Measurements from ENCODE around the gene ME2. TPM values are rescaled to one million over a fixed set of nuclear protein-coding genes. Genes with fewer than 3 reads are reported as not detected.

Gene ME2
- total RNA-seq, 1 experiment from 2014 or later = 49.4 TPM

DNA sequence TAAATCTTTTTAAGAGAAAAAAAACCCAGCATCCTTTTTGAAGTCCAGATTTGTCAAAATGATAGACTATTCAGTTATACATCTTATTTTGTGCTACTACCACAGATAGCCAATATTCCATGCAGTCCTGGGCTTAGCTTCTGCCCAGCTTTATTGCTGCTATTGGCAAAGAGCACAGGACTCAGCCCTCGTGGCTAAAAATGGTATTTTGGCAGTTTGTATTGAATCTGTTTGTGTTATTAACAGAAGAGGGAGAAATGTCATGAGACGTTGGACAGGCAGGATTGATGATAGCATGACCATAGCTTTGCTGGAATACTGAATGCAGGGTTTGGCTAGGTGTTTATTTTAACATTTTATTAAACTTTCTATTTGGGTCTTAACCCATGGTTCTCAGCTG lies 108.3 kb downstream of the ME2 start:
- H3K4me2 ChIP-seq (ENCODE audit: insufficient read depth, insufficient read length, low read length) = no peak overlapping the region
- H3K9me3 ChIP-seq (ENCODE audit: control insufficient read depth, low read depth, low read length) = no peaks in the 10 kb centered on the region
- Mint-ChIP-seq H3K4me1 (peaks cover 15 to 20% of the 10 kb centered on the region in 2 experiments), H3K4me3 (no peak overlapping the region), H3K27ac (no peak overlapping the region; a peak in 1 of 7 replicates), H3K27me3 (ENCODE audit: low read depth) (no peaks in the 10 kb centered on the region), H3K9me3 (no peaks in the 10 kb centered on the region), H3K36me3 (ENCODE audit: insufficient read depth in 1 of 3, low read depth in 3 of 3) (peaks cover 0 to 5% (median 2%) of the 10 kb centered on the region in 3 experiments; a peak in 3 of 7 replicates)
- no peak overlapping the region for H2AFZ ChIP-seq (ENCODE audit: low read length)
- no peak overlapping the region for H2BK12ac ChIP-seq (ENCODE audit: insufficient read length, low read depth, low read length)
- TF ChIP-seq, protein P1, sequence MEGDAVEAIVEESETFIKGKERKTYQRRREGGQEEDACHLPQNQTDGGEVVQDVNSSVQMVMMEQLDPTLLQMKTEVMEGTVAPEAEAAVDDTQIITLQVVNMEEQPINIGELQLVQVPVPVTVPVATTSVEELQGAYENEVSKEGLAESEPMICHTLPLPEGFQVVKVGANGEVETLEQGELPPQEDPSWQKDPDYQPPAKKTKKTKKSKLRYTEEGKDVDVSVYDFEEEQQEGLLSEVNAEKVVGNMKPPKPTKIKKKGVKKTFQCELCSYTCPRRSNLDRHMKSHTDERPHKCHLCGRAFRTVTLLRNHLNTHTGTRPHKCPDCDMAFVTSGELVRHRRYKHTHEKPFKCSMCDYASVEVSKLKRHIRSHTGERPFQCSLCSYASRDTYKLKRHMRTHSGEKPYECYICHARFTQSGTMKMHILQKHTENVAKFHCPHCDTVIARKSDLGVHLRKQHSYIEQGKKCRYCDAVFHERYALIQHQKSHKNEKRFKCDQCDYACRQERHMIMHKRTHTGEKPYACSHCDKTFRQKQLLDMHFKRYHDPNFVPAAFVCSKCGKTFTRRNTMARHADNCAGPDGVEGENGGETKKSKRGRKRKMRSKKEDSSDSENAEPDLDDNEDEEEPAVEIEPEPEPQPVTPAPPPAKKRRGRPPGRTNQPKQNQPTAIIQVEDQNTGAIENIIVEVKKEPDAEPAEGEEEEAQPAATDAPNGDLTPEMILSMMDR (conservative IDR thresholded peaks at IDR 0.05) = no peak
- H3K79me2 ChIP-seq (ENCODE audit: insufficient read depth, low read length) = no peaks in the 10 kb centered on the region
- H3K4ac ChIP-seq (ENCODE audit: low read depth, low read length) = no peak overlapping the region
- H3K27me3 ChIP-seq (ENCODE audit: insufficient read depth, low read length) = no peaks in the 10 kb centered on the region
- H4K8ac ChIP-seq (replicated peaks; ENCODE audit: insufficient read length, low read depth, low read length) = no peak overlapping the region
- no peak overlapping the region for H3K23ac ChIP-seq (ENCODE audit: insufficient read length, low read depth, low read length)
- no peak overlapping the region for H4K91ac ChIP-seq (ENCODE audit: insufficient read length, low read depth, low read length)
- WGBS (ENCODE audit: extremely low coverage, insufficient read length, low lambda C conversion rate) = no CpG with 5 or more reads among the region's 2 CpGs
- H3K56ac ChIP-seq (ENCODE audit: insufficient read length, low read depth, low read length) = no peak overlapping the region
- no peak overlapping the region for H2BK20ac ChIP-seq (ENCODE audit: low read depth, low read length, poor library complexity, severe bottlenecking)
- H2BK5ac ChIP-seq (ENCODE audit: insufficient read length, low read length) = no peak overlapping the region
- H3K27ac ChIP-seq (ENCODE audit: insufficient read length, low read depth, low read length) = no peak overlapping the region
- no peaks in the 10 kb centered on the region; the same call in 1 of the 2 replicates for H3K4me1 ChIP-seq (ENCODE audit: insufficient read depth, low read length)
- no peaks in the 10 kb centered on the region for H3K79me1 ChIP-seq (ENCODE audit: insufficient read depth, low read depth, low read length, poor library complexity, severe bottlenecking)
- H3K9ac ChIP-seq (ENCODE audit: extremely low read depth, insufficient read length, low read length) = no peak overlapping the region
- no peaks in the 10 kb centered on the region for H3K23me2 ChIP-seq (ENCODE audit: insufficient read length, low read depth, low read length, poor library complexity, severe bottlenecking)
- no peak overlapping the region for H3K18ac ChIP-seq (ENCODE audit: insufficient read length, low read depth, low read length)
- no peak overlapping the region for H3T11ph ChIP-seq (ENCODE audit: low read length)
- no peak overlapping the region for H2BK15ac ChIP-seq (ENCODE audit: low read depth, low read length)
- H2AK5ac ChIP-seq (ENCODE audit: insufficient read length, low read length) = no peak overlapping the region
- H3K14ac ChIP-seq (ENCODE audit: insufficient read depth, low read length) = no peak overlapping the region
- DNase-seq = no peak
- H2BK120ac ChIP-seq (ENCODE audit: low read depth, low read length, poor library complexity, severe bottlenecking) = no peak overlapping the region
- no peaks in the 10 kb centered on the region for H4K20me1 ChIP-seq (ENCODE audit: control insufficient read depth, insufficient read depth, insufficient read length)
- no peak overlapping the region for H4K5ac ChIP-seq (ENCODE audit: insufficient read length, low read depth, low read length)

Data from H9 (cell line).